ENCODE measurements around the gene CD55. TPM values are rescaled to one million over a fixed set of nuclear protein-coding genes. Genes with fewer than 3 reads are reported as not detected.
A peak's percentile ranks its signal among the peaks of the same experiment; 100 is the strongest.

Gene CD55
- total and polyA plus RNA-seq, 3 experiments from 2014 or later = 61.1 to 94.6 (median 85.2) TPM

DNA sequence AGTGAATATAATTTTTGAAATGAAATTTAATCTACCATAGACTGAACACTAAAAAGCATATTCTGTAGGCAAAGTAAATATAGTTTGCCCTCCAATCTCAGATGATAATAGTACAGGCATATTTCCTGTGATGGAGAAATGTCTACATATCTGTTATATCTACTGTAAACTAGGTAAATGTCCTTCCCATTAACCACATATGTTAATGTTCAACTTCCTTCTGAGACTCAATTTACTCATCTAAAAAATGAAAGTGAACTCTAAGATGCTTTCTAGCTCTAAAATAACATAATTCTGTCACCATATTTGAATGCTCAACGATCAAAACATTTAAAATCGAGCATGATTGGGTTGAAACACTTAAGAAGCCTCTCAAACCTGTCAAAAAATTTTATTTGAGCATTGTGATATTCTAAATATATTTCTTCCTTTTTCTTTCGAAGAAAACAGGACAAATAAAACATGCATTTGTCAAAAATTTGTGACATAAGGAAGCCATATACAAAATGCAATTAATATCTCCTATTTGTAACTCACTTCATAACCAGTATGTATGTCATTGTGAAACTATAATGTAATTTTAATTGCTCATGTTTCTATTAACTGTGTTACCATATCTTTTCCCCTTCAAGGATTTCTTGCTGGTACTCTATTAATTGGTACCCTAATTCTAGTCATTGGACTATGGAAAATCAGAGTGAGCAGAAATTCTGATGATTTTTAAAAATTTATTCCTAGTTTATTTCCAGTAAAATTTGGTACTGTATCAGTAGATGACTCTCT, 34.2 kb downstream of the CD55 start:
- Histone ChIP-seq H3K27me3 (ENCODE audit: insufficient read depth, low read length, poor library complexity, severe bottlenecking) (no peaks in the 10 kb centered on the region), H3K27ac (ENCODE audit: low read depth, low read length) (no peak overlapping the region), H3K36me3 (ENCODE audit: insufficient read depth, low read length) (peaks cover 12% of the 10 kb centered on the region), H3K4me3 (ENCODE audit: low read length) (no peak overlapping the region), H3K9me3 (ENCODE audit: low read length) (no peaks in the 10 kb centered on the region), H3K4me1 (ENCODE audit: insufficient read depth, low read length) (peaks cover 12% of the 10 kb centered on the region)
- no peak overlapping the region for H3K4me3 Mint-ChIP-seq
- no peak overlapping the region for H3K27ac Mint-ChIP-seq
- peaks cover 18 to 59% (median 18%) of the 10 kb centered on the region in 3 donors for H3K36me3 Mint-ChIP-seq
- CTCF ChIA-PET = no interaction called here
- POLR2A ChIA-PET = no interaction called here
- H3K4me1 Mint-ChIP-seq = peaks cover 9 to 56% (median 51%) of the 10 kb centered on the region in 3 donors
- H3K27me3 Mint-ChIP-seq = no peaks in the 10 kb centered on the region
- peaks cover 0 to 1% (median 0%) of the 10 kb centered on the region in 5 donors for H3K9me3 Mint-ChIP-seq
- no peak for DNase-seq

DNA sequence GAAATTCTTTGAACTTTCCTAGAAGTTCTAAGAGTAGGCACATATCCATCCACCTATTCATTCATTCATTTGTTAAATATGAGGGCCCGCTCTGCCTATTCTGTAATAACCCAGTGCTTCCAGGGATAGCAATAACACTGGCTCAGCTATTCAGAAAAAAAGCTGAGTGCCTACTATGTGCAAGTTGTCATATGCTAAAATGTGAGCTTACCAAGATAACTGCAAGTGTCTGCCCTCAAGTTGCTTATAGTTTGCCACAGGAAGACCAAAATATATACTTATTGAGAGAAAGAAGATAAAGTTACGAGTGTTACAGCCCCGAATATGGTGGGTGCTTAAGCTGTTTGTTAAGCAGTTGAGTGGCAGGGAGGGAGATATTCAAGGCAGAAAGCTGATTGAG, 39.6 kb downstream of the CD55 start:
- POLR2A ChIA-PET = no interaction called here

DNA sequence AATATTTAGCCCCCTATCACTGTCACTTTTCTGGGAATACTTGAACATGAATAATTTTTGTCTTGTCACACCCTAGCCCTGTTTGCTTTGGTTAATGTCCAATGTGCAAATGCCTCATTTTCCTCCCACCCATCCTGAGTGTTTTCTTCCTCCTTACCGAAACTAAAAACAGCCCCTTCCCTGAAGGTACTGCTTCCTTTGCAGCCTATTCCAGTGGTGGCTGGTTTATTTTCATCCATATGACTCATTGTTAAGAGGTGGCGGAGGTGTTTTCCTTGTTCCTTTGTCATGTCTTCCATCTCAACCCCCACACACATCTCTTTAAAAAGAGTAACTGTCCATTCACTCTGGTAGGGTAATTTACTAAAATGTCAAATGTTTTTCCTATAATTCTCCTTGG, 40.4 kb downstream of the CD55 start:
- ChIA-PET POLR2A (no interaction called here), CTCF (no interaction called here)
- no peaks in the 10 kb centered on the region for H3K27me3 ChIP-seq (ENCODE audit: insufficient read depth, low read length, poor library complexity, severe bottlenecking)
- no peaks in the 10 kb centered on the region for H3K9me3 ChIP-seq (ENCODE audit: low read length)
- H3K36me3 ChIP-seq (ENCODE audit: insufficient read depth, low read length) = no peaks in the 10 kb centered on the region
- Mint-ChIP-seq H3K27me3 (no peaks in the 10 kb centered on the region), H3K36me3 (peaks cover 0 to 26% (median 9%) of the 10 kb centered on the region in 3 donors), H3K9me3 (no peaks in the 10 kb centered on the region), H3K27ac (no peak overlapping the region), H3K4me1 (peaks cover 0 to 19% (median 9%) of the 10 kb centered on the region in 3 donors), H3K4me3 (no peak overlapping the region)
- H3K4me3 ChIP-seq (ENCODE audit: low read length) = no peak overlapping the region
- DNase-seq = no peak
- peaks cover 4% of the 10 kb centered on the region for H3K4me1 ChIP-seq (ENCODE audit: insufficient read depth, low read length)
- H3K27ac ChIP-seq (ENCODE audit: low read depth, low read length) = no peak overlapping the region

More for the DNA sequence above, 39.6 kb downstream of the CD55 start:
- no peaks in the 10 kb centered on the region for H3K27me3 ChIP-seq (ENCODE audit: insufficient read depth, low read length, poor library complexity, severe bottlenecking)
- DNase-seq = no peak
- Mint-ChIP-seq H3K36me3 (peaks cover 3 to 27% (median 7%) of the 10 kb centered on the region in 3 donors), H3K4me3 (no peak overlapping the region), H3K9me3 (no peaks in the 10 kb centered on the region), H3K4me1 (peaks cover 0 to 23% (median 13%) of the 10 kb centered on the region in 3 donors), H3K27ac (no peak overlapping the region), H3K27me3 (no peaks in the 10 kb centered on the region)
- H3K27ac ChIP-seq (ENCODE audit: low read depth, low read length) = no peak overlapping the region
- H3K4me3 ChIP-seq (ENCODE audit: low read length) = no peak overlapping the region
- CTCF ChIA-PET = interaction anchor here (1.0 kb wide), 1 partner anchor 10 kb away, joined by 3 read pairs; no protein-coding TSS in a partner anchor
- H3K9me3 ChIP-seq (ENCODE audit: low read length) = no peaks in the 10 kb centered on the region
- no peaks in the 10 kb centered on the region for H3K36me3 ChIP-seq (ENCODE audit: insufficient read depth, low read length)
- H3K4me1 ChIP-seq (ENCODE audit: insufficient read depth, low read length) = peaks cover 4% of the 10 kb centered on the region

- H3K27ac ChIP-seq (ENCODE audit: low read depth, low read length) = no peak overlapping the region
Measured at GRCh38 chr1:207362962-207363860, 41.7 kb downstream of the CD55 start.

GRCh38 chr1:207363871-207364270, 42.4 kb downstream of the CD55 start:
- Mint-ChIP-seq H3K9me3 (no peaks in the 10 kb centered on the region), H3K4me1 (peaks cover 0 to 7% (median 0%) of the 10 kb centered on the region in 3 donors), H3K36me3 (peaks cover 0 to 26% (median 11%) of the 10 kb centered on the region in 3 donors), H3K27me3 (no peaks in the 10 kb centered on the region), H3K4me3 (no peak overlapping the region), H3K27ac (no peak overlapping the region)
- Histone ChIP-seq H3K27me3 (ENCODE audit: insufficient read depth, low read length, poor library complexity, severe bottlenecking) (no peaks in the 10 kb centered on the region), H3K36me3 (ENCODE audit: insufficient read depth, low read length) (no peaks in the 10 kb centered on the region), H3K27ac (ENCODE audit: low read depth, low read length) (no peak overlapping the region), H3K4me1 (ENCODE audit: insufficient read depth, low read length) (peaks cover 4% of the 10 kb centered on the region), H3K9me3 (ENCODE audit: low read length) (no peaks in the 10 kb centered on the region), H3K4me3 (ENCODE audit: low read length) (no peak overlapping the region)
- DNase-seq = no peak
- POLR2A ChIA-PET = no interaction called here
- CTCF ChIA-PET = no interaction called here

More at GRCh38 chr1:207362962-207363860, 41.7 kb downstream of the CD55 start:
- peaks cover 4% of the 10 kb centered on the region for H3K4me1 ChIP-seq (ENCODE audit: insufficient read depth, low read length)
- peak in 2 of 5 donors; percentile 1 to 64 for DNase-seq
- no peaks in the 10 kb centered on the region for H3K27me3 ChIP-seq (ENCODE audit: insufficient read depth, low read length, poor library complexity, severe bottlenecking)
- H3K4me3 ChIP-seq (ENCODE audit: low read length) = no peak overlapping the region
- Mint-ChIP-seq H3K4me3 (no peak overlapping the region), H3K9me3 (no peaks in the 10 kb centered on the region), H3K4me1 (peaks cover 0 to 7% (median 0%) of the 10 kb centered on the region in 3 donors), H3K27ac (no peak overlapping the region), H3K36me3 (peaks cover 0 to 26% (median 11%) of the 10 kb centered on the region in 3 donors), H3K27me3 (no peaks in the 10 kb centered on the region)
- H3K9me3 ChIP-seq (ENCODE audit: low read length) = no peaks in the 10 kb centered on the region
- POLR2A ChIA-PET = no interaction called here
- no peaks in the 10 kb centered on the region for H3K36me3 ChIP-seq (ENCODE audit: insufficient read depth, low read length)
- CTCF ChIA-PET = interaction anchor here (1.1 kb wide), 1 partner anchor 42 kb away, joined by 3 read pairs; the partner anchor contains the start of gene CD55

DNA sequence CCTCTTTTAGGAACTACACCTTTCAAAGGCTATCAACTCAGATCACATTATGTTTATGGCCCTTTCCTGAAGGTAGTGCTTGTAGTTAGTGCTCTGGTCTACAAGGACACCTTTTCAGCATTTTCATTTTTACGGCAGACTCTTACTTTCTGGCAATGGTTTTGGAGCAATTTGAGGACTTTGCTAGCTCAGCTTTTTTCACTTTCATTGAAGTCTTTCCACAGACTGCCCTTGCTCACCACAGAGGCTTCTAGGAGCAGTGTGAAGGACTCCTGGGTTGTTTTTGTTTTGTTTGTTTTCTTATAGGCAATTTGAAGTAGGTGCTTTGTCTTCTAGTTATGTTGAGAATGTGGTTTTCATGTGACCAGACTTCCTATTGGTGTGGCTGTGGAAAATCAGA, 43.1 kb downstream of the CD55 start:
- Mint-ChIP-seq H3K27me3 (peaks cover 0 to 1% of the 10 kb centered on the region in 2 donors), H3K4me3 (no peak overlapping the region), H3K36me3 (peaks cover 0 to 20% (median 11%) of the 10 kb centered on the region in 3 donors), H3K4me1 (peaks cover under 1 to 1% (median under 1%) of the 10 kb centered on the region in 3 donors), H3K27ac (no peak overlapping the region), H3K9me3 (no peaks in the 10 kb centered on the region)
- Histone ChIP-seq H3K4me3 (ENCODE audit: low read length) (no peak overlapping the region), H3K4me1 (ENCODE audit: insufficient read depth, low read length) (peaks cover 4% of the 10 kb centered on the region), H3K27ac (ENCODE audit: low read depth, low read length) (no peak overlapping the region), H3K9me3 (ENCODE audit: low read length) (no peaks in the 10 kb centered on the region), H3K27me3 (ENCODE audit: insufficient read depth, low read length, poor library complexity, severe bottlenecking) (no peaks in the 10 kb centered on the region), H3K36me3 (ENCODE audit: insufficient read depth, low read length) (no peaks in the 10 kb centered on the region)
- ChIA-PET CTCF (no interaction called here), POLR2A (no interaction called here)
- no peak for DNase-seq

GRCh38 chr1:207365063-207365462, 43.6 kb downstream of the CD55 start:
- Mint-ChIP-seq H3K9me3 (no peaks in the 10 kb centered on the region), H3K27ac (no peak overlapping the region), H3K27me3 (peaks cover 0 to 1% of the 10 kb centered on the region in 2 donors), H3K4me3 (no peak overlapping the region), H3K4me1 (peaks cover 0 to 3% (median 2%) of the 10 kb centered on the region in 3 donors), H3K36me3 (peaks cover 0 to 17% (median 10%) of the 10 kb centered on the region in 3 donors)
- Histone ChIP-seq H3K9me3 (ENCODE audit: low read length) (no peaks in the 10 kb centered on the region), H3K4me1 (ENCODE audit: insufficient read depth, low read length) (peaks cover 4% of the 10 kb centered on the region), H3K27ac (ENCODE audit: low read depth, low read length) (no peak overlapping the region), H3K27me3 (ENCODE audit: insufficient read depth, low read length, poor library complexity, severe bottlenecking) (no peaks in the 10 kb centered on the region), H3K36me3 (ENCODE audit: insufficient read depth, low read length) (no peaks in the 10 kb centered on the region), H3K4me3 (ENCODE audit: low read length) (no peak overlapping the region)
- no peak for DNase-seq
- ChIA-PET POLR2A (no interaction called here), CTCF (no interaction called here)

DNA sequence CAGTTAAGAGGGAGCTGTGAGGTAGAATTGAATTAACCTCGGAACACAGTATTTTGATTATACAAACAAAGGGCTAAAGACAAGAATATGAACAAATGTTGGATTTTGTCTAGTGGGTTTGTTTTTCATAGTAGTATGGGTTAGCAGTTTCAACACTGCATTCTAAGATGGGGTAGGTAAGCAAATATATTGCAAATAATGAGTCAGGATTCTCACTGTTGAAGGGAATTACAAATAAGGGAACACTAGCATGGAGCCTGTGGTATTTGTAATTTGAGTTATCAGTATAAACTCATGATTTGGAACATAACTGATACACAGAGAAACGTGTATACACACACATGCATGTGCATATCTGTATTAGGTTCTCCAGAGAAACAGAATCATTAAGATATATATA, 44.5 kb downstream of the CD55 start:
- H3K4me1 Mint-ChIP-seq = peaks cover 0 to 12% (median 8%) of the 10 kb centered on the region in 3 donors

More for the DNA sequence above, 44.5 kb downstream of the CD55 start:
- CTCF ChIA-PET = no interaction called here
- Mint-ChIP-seq H3K27me3 (peaks cover 0 to 1% of the 10 kb centered on the region in 2 donors), H3K4me3 (no peak overlapping the region), H3K27ac (no peak overlapping the region), H3K9me3 (no peaks in the 10 kb centered on the region), H3K36me3 (peaks cover 0 to 22% (median 9%) of the 10 kb centered on the region in 3 donors)
- Histone ChIP-seq H3K36me3 (ENCODE audit: insufficient read depth, low read length) (no peaks in the 10 kb centered on the region), H3K4me1 (ENCODE audit: insufficient read depth, low read length) (peaks cover 4% of the 10 kb centered on the region), H3K4me3 (ENCODE audit: low read length) (no peak overlapping the region), H3K27ac (ENCODE audit: low read depth, low read length) (no peak overlapping the region), H3K9me3 (ENCODE audit: low read length) (no peaks in the 10 kb centered on the region), H3K27me3 (ENCODE audit: insufficient read depth, low read length, poor library complexity, severe bottlenecking) (no peaks in the 10 kb centered on the region)
- POLR2A ChIA-PET = no interaction called here
- no peak for DNase-seq
